ENCODE measurements around the gene CFAP299.
"Not testable (repeated sequence)": the region's sequence is repeated elsewhere in the genome, so short reads cannot be mapped to it uniquely, and the experiment has no call there.

The CFAP299 gene

DNA sequence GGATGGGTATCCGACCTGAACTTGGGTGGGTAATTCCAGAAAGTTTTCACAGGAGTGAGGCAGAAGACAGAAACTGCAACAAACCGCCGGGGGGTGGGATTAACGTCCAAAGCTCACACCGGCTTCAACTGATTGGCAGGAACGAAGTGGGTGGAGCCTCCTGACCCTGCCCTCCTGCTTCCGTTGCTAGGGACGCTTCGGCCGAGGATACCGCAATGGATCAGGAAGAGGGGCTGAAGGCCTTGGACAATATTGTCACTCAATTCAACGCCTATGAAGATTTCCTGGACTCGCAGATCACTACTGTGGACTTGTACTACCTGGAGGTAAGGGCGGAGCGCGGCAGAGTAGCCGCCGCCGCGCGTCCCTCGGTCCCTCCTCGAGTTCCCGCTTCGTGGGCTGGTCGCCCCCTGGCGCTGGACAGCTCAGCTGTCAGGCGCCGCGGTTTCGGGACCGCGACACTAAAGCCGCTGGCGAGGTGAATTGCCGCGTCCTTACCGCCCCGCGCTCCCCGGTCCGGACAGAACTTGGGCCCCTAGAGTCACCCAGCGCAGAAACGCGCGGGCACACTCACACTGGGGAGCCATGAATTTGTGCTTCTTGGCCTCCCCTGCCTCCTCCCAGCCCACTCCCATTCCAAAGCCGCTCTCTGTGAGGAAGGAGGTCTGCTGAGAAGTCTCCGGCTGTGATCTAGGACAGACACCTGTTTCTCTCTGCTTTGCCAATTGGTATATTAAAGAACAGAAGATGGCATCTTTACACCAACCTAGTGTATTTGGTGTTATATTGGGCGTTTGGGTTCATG is at the start of gene CFAP299:
Gene CFAP299 (plus strand): TSS at position 177 of the 805 bp plus-strand sequence.
- peak; percentile 22 to 30 for DNase-seq (ENCODE audit: low read depth in 2 of 2)

DNA sequence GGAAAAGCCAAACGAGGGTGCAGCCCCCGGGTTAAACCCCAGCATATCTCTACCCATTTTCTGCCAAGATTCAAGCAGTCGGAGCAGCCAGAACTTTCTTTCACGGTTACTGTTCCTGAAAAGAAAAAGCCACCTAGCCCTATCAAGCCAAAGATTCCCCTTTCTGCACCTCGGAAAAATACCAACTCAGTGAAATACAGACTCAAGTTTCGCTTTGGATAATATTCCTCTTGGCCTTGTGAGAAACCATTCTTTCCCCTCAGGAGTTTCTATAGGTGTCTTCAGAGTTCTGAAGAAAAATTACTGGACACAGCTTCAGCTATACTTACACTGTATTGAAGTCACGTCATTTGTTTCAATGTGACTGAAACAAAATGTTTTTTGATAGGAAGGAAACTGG is 49.1 kb upstream of the CFAP299 start:
- no peak for DNase-seq (ENCODE audit: low read depth in 2 of 2)

GRCh38 chr4:80290665-80291064 is 44.9 kb upstream of the CFAP299 start:
- DNase-seq (ENCODE audit: low read depth in 2 of 2), result not testable (repeated sequence)

GRCh38 chr4:80294206-80294605 is 41.3 kb upstream of the CFAP299 start:
- no peak for DNase-seq (ENCODE audit: low read depth in 2 of 2)

- no peak for DNase-seq (ENCODE audit: low read depth in 2 of 2)
Measured at GRCh38 chr4:80295336-80295735, 40.2 kb upstream of the CFAP299 start.

DNA sequence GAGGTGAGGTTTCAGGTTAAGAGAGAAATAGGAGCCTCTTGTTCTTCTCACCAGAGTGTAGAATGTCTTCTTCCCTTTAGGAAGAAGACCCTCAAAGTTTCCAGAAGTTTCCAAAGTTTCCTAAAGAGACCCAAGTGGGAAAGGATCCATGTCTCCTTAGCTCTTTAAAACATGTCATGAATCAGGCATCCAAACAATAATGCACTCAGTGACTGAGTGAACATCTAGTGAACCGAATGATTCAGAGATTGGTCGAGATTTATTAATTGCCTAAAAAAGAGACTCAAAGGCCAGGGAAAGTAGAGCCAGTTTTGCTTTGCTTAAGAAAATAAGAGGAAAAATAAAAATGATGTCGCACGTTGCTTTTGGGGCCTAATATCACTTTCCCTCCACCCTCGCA is 39.7 kb upstream of the CFAP299 start:
- no peak for DNase-seq (ENCODE audit: low read depth in 2 of 2)

DNA sequence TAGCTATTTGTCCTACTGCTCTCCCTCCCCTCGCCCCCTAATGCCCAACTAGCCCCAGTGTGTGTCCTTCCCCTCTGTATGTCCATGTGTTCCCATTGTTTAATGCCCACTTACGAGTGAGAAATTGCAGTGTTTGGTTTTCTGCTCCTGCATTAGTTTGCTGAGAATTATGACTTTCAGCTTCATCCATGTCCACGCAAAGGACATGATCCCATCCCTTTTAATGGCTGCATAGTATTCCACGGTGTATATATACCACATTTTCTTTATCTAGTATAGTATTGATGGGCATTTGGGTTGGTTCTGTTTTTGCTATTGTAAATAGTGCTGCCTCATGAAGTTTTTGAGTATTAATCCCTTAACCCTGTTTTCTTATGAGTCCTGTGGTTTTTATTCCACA is 33.6 kb upstream of the CFAP299 start:
- no peak for DNase-seq (ENCODE audit: low read depth in 2 of 2)

- no peak for DNase-seq (ENCODE audit: low read depth in 2 of 2)
Measured at GRCh38 chr4:80302616-80303223, 32.8 kb upstream of the CFAP299 start.

- DNase-seq (ENCODE audit: low read depth in 2 of 2), result no peak
Measured at GRCh38 chr4:80305466-80305865, 30.1 kb upstream of the CFAP299 start.

DNA sequence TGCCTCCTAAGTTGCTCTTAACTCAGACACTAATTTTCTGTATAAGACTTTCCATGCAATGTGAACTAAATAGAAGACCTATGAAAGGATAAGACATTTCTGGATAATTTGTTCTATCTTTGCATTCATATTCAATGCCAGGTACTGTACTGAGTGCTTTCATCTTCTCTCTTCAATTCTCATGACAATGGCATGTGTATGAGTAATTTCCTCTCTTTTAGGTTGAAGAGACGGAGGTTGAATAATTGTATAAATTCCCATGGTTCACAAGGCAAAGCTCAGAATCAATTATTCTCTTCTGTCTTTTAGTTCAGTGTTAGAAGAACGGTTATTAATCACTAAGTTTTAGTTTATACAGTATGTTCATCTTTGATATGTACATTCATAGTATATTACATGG is 29.3 kb upstream of the CFAP299 start:
- no peak for DNase-seq (ENCODE audit: low read depth in 2 of 2)

DNA sequence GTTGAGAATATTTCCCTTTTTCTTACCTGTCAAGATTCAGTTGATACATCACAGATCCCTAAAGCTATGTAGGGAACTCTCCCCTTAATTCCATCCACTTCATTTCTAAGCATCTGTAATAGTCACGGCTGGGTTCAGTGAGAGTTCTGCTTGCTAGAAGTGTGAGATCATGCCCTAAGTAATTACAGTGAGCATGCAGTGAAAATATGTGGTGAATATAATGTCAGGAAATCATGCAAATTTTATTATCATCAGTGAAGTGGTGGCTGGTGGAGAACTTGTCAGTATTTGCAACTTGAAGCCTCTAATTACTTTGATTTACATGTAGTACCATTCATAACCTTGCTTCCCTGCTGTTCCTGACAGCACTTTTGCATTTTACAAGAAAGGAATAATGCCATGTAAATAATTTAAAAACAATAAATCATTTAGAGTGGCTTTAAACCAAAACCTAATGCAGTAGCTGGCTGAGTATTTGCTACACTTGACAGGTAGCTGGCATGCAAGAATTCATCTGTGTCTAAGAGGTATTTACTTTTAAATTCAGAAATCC is 28.3 kb upstream of the CFAP299 start:
- no peak for DNase-seq (ENCODE audit: low read depth in 2 of 2)

GRCh38 chr4:80307774-80308465 is 27.6 kb upstream of the CFAP299 start:
- no peak for DNase-seq (ENCODE audit: low read depth in 2 of 2)

DNA sequence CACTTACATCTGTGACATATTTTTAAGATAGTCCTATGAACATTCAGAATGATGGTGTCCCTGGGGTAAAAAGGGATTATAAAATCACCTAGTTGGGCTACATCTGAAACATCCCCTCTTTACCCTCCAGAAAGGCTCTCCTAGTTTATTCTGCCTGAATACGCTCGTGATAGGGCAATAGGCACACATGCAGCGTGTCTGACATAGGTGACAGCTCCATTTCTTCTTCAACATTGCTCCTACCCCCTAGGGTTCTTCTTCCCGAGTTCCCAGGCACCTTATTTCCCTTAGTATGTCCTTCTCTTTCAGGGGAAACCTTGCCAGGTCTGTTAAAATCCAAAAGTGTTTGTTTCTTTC is 27.1 kb upstream of the CFAP299 start:
- DNase-seq (ENCODE audit: low read depth in 2 of 2), result no peak

- DNase-seq (ENCODE audit: low read depth in 2 of 2), result no peak
Measured at GRCh38 chr4:80309294-80310004, 26.1 kb upstream of the CFAP299 start.

- DNase-seq (ENCODE audit: low read depth in 2 of 2), result no peak
Measured at GRCh38 chr4:80311130-80311529, 24.4 kb upstream of the CFAP299 start.

DNA sequence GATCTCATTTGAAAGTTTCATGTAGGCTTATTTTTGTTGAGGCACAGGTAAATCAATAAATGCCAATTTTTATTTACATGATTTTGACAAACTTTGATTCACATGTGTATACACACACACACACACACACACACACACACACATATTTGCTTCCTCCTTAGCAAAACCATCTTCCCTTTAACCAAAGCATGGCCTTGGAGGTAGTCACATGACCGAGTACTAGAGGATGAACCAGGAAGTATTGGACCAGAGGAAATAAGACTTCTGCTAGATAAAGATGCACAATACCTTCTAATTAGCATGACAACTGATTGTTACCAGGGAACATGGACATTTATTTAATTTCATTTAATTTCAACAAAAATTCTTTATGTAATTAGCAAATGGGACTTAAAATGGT is 23.4 kb upstream of the CFAP299 start:
- no peak for DNase-seq (ENCODE audit: low read depth in 2 of 2)

DNA sequence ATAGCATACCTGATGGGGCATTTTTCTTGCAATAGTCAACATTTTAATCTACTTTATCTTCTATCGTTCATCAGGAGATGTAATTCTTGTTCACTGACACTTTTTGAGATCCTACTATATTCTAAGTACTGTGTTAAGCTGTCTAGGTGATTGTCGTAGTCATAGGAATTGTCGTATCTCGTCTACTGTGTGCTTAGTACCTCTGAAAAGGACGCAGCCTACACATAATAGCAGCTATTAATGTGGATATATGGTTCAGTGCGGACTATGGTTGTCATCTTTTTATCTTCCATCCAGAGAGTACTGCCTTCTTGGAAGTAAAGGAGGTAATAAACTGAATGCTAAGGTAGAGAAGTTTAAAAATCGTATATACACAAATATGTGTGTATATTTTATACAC is 21.9 kb upstream of the CFAP299 start:
- DNase-seq (ENCODE audit: low read depth in 2 of 2), result no peak

GRCh38 chr4:80315848-80316247 is 19.7 kb upstream of the CFAP299 start:
- DNase-seq (ENCODE audit: low read depth in 2 of 2), result not testable (repeated sequence)

GRCh38 chr4:80321341-80321740 is 14.2 kb upstream of the CFAP299 start:
- DNase-seq (ENCODE audit: low read depth in 2 of 2), result no peak

DNA sequence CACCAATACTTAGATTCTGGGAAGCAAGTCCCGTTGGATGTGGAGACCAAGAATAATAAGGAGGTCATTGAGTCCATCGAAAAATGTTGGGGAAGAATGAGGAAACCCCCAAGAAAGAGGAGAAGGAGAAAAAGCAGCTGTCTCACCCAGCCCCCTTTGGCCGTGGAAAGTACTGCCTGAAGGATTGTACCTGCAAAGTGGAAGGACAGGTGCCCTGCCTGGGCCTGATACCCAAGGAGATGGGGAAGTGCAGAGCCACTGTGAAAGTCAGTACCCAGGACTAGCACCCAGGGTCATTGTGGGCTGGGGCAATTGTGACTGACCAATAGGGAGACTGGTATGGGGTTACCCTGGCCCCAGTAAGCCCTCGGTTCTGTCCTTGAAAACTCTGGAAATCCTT is 13.8 kb upstream of the CFAP299 start:
- DNase-seq (ENCODE audit: low read depth in 2 of 2), result no peak

GRCh38 chr4:80322716-80323115 is 12.8 kb upstream of the CFAP299 start:
- DNase-seq (ENCODE audit: low read depth in 2 of 2), result no peak

DNA sequence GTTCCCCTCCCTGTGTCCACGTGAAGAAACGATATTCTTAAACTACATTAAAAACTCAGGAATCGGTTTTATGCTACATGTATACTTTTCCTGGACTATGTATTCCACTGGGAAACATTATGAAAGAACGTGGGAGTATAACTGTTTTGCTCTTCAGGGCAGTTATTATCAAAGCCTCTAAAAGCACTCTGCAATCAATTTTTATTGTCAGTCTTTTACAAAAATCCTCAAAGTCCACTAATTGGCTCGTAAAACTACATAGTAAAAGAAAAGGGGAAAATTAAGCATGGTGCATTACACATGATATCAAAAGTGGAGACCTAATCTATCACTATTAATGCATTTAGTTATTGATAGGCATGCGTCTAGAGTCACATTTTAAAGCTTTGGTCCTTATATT is 11.4 kb upstream of the CFAP299 start:
- DNase-seq (ENCODE audit: low read depth in 2 of 2), result no peak

All from stimulated activated CD8-positive, alpha-beta memory T cell treated with anti-CD3 and anti-CD28 coated beads, Interleukin-7, amount 100 ng/mL, for 4 hours (primary cell).